Fibroblast of lung (primary cell): ENCODE measurements around the gene VPS35L.

Experiments
- CTCF ChIP-seq, 2 donors: IDR thresholded peaks in 1 of 2; conservative IDR thresholded peaks in 1 of 2; 1 replicate in 1 of 2; 2 replicates in 1 of 2; pipeline ENCODE4 v1.5.1; 2011 to 2012; ENCODE audit warnings: low read length in 2 of 2, control low read depth in 1 of 2, inconsistent platforms in 1 of 2, low read depth in 1 of 2, mild to moderate bottlenecking in 1 of 2
- EZH2 ChIP-seq: IDR thresholded peaks from 2 replicates; pipeline ENCODE4 v1.5.1; 2012; ENCODE audit warnings: low read length, control low read depth, mild to moderate bottlenecking; ENCODE audit errors: missing control alignments

GRCh38 chr16:19573997-19574396, 18.5 kb downstream of the VPS35L start:
- TF ChIP-seq CTCF (conservative IDR thresholded peaks at IDR 0.05 in 1 of 2, IDR thresholded peaks at IDR 0.05 in 1 of 2; ENCODE audit: low read depth in 1 of 2, low read length in 2 of 2) (no peak), EZH2 (no peak)
